Stimulated activated CD4-positive, alpha-beta T cell treated with anti-CD3 and anti-CD28 coated beads, TNF-alpha, amount 100 ng/mL, for 4 hours (primary cell): Measurements from ENCODE around the gene CLN6.
A peak's percentile ranks its signal among the peaks of the same experiment; 100 is the strongest.
"Not testable (repeated sequence)": the region's sequence is repeated elsewhere in the genome, so short reads cannot be mapped to it uniquely, and the experiment has no call there.

Source experiments
- DNase-seq, 3 experiments: peaks; one replicate each; pipeline ENCODE4 v3.0.0-alpha.2; 2020; ENCODE audit warnings: low read depth in 3 of 3

The CLN6 gene

DNA sequence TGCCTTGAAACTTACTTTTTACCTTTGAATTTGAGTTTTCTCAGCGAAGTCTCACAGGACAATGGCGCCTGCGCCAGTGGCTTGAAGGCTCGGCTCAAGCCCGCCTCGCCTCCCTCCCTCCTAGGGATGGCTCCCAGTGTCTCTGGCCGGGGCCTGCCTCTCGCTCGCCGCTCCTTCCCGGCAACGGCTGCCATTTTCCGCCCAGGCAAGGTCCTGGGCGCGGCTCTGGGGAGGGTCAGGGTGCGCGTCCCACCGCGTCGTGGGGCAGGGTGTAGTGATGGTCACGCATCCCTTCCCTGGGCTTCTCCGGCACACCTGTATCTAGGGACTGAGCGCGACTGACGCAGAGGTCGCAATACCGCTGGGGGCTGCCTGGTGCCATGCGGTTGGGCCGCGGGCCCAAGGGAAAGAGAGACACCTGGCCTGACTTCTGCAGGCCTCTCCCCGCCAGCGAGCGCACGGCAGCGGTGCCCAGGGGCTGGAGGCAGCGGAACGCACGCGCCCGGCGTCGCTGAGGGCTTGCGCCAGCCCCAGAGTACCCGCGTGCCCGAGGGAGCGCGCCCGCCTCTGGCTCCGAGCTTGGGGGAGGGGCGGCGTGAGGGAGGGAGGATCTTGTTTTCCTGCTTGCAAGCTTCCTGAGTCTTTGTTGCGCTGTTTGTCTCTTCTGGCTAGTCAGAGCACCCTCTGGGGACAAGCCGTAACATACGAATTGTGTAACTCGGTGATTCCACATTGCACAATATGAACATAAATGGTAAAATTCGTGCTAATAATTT lies 27.3 kb upstream of the CLN6 start:
- DNase-seq, result peak; percentile 22 to 41 (median 38)

GRCh38 chr15:68252925-68253534 lies 23.5 kb upstream of the CLN6 start:
- no peak for DNase-seq

DNA sequence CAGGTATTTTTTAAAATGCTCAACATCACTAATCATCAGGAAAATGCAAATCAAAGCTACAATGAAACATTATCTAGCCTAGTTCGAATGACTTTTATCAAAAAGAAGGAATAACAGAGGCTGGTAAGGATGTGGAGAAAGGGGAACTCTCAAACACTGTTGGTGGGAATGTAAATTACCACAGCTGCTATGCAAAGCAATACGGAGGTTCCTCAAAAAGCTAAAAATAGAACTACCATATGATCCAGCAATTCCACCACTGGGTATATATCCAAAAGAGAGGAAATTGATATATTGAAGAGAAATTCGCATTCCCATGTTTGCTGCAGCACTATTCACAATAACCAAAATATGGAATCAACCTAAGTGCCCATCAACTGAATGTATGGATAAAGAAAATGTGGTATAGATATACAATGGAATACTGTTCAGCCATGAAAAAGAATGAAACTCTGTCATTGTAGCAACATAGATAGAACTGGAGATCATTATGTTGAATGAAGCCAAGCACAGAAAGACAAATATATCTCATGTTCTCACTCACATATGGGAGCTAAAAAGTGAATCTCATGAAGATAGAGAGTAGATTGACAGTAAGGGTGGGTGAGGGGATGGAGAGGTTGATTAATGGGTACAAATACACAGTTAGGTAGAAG lies 19.7 kb upstream of the CLN6 start:
- no peak for DNase-seq

- no peak for DNase-seq
Measured at GRCh38 chr15:68244235-68244634, 14.7 kb upstream of the CLN6 start.

DNA sequence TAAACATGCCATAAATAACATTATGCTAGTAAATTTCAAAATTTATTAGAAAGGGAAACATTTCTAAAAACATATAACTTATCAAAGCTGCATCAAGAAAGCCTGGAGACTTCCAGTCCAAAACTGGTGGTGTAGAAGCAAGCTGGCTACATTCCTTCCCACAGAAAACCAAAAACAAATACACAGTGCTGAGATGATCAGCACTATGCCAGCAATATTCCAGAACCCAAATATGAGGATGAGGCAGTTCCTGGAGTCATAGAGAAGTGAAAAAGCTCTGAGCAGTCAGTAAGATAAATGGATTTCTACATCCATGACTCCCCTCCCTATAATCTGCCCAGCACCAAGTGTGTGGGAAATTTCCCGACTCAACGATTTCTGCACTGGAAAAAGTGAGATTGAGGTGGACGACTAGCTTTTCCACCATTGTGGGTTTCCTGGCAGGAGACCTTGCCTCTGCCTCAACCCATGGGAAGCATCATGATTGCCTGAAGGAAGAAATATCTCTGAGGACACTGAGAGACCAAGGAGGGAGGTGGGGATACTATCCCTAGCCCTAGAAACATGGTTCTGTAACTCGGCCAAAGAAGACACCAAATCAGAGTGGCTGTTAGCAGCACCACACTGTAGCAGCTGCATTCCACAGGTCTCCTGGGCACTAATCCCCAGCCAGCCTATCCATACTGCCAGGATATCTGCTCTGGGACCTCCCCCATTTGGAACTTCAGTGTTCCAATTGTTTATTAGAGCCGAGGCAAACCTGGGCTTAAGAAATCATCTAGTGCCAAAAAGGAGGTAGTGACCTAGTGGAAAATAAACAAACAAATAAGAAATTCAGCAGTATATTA lies 11.8 kb upstream of the CLN6 start:
- DNase-seq, result no peak

GRCh38 chr15:68239025-68239424 lies 9.5 kb upstream of the CLN6 start:
- DNase-seq, result no peak

DNA sequence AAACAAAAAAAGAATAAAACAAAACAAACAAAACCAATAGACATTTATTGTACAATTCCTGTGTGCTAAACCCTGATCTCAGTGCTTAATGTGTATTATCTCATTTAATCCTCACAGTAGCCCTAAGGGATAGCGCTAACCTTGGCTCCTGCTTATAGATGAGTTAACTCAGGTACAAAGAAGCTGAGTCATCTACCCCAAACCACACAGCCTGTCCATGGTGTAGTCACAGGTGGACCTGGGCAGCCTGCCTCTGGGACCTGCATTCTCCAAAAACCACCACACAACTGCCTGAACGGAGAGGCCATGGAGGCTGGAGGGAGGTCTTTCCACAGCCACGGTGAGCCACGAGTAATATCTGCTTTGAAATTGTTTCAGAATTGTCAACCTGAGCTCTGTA lies 5.5 kb upstream of the CLN6 start:
- no peak for DNase-seq

DNA sequence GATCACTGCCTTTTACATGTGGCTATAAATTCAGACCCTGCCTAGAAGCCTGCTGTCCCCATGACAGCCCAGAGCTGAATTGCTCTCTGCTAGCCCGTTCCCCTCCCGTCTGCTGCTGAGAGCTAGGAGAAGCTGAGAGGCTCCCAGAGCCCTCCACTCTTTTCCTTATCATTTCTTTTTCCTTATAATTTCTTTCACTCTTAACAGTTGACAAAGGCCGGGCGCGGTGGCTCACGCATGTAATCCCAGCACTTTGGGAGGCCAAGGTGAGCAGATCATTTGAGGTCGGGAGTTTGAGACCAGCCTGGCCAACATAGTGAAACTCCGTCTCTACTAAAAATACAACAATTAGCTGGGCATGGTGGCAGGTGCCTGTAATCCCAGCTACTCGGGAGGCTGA lies 5.0 kb upstream of the CLN6 start:
- DNase-seq, result not testable (repeated sequence)

DNA sequence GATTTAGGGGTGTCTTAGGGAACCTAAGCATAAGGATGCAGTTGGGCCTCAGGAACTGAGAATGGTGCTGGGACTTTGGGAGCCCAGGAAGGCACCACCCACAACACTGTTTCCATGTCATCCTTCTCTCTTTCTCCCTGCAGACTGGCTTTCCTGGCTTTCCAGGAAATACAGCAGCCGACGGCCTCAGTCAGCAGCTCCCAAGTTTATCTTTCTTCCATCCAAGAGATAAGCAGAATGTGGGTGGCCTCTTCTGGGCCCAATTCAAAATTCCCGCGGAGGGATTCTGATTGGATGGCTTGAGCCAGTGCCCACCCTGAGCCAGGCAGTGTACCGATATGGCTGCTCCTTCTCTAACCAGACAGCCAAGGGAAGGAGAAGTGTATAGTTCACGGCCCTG lies 4.5 kb upstream of the CLN6 start:
- DNase-seq, result no peak

DNA sequence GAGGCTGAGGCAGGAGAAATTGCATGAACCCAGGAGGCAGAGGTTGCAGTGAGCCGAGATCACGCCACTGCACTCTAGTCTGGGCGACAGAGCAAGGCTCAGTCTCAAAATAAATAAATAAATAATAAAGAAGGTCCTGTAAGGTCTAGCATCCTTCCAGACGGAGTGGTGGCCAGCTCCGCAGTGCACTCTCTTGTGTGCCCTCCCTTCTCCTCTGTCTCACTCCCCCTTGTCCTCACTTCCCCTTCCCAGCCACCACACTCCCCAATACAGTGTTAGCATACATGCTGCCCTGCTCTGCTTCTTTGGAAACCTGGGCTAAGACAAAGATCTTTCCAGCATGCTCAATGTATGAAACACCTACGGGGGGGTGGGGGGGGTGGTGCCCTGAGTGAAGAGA lies 3.4 kb upstream of the CLN6 start:
- DNase-seq, result no peak

DNA sequence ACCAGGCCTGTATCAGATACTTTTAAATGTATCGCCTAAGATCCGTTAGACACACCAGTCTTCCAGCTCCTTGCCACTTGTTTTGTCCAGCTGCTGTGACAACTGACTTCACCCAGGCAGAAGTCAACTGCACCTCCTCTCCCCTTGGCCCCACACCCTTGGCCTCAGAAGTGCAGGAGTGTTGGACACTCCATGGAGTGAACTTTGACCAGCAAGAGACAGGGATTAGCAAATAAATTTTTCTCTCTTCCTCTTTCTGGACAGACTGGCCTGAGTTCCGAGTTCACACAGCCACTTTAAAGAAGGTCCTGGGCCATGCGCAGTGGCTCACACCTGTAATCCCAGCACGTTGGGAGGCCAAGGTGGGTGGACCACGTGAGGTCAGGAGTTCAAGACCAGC lies 2.9 kb upstream of the CLN6 start:
- DNase-seq, result no peak

DNA sequence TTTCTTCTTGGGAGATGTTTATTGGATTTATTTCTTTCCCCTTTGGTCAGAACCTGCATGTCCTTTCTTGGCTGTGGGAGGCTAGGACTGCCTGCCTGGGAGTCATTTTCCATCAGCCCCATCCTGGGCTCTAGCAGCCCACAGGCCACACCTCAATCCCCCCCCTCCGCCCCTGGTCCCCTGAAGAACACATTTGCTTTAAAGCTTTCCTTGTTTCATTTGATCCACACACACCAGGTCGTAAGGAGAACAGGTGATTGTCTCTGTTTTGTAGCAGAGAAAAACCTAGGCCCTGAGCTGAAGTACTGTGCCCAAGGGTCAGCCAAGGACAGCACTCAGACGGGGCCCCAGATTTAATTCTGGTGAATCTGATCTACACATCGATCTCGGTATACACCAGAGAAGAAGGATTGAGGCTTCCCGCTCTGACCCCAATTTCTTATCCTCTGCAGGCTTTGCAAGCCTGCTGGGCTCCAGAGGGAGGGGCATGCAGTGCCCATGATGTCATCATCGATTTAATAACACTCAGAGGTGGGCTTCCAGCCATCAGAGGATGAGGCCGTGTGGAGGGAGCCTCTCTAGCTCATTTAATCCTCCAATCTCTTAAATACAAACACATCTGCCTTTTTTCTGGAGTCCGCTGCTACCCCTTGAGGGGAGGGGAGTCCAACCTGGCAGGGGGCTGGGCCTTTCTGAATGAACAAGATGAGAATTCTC lies 1.7 kb upstream of the CLN6 start:
- no peak for DNase-seq

GRCh38 chr15:68230157-68231100 lies 901 bp upstream of the CLN6 start:
- no peak for DNase-seq

GRCh38 chr15:68228971-68229385 lies 550 bp downstream of the CLN6 start:
- no peak for DNase-seq

DNA sequence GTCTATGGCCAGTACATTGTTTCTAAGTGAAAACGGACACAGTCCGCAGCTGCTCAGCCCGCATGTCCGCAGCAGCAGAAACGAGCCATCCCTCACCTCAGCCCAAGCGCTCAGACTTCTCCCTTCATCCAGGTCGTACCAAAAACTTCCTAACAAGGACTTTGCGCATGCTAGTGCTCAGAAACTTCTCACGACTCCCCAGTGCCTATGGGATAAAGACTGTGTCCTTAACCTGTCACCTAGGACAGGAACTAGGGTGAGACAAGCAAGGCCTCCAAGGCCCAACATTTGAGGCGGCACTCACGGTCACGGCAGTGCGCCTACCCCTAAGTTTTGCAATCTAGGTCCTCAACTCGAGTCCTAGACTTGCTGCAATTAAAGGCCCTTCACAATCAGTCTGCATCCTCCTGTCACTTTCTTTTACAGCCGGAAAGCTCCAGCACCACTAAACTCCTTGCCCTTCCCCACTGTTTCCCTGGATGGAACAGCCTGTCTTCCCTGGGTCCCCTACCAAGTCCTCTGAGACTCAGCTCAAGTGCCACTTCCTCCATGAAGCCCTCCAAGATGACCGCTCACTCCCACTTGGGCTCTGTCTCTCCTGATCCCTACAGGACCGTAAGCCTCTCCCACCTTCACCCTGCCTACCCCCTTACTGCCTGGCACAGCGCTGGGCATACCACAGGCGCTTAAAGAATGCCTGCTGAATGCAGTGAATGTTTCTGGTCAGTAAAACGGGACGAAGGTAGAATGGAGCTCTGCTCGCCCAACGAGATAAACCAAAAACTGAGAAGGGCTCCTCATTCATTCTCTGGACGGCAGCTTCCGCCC lies 1.2 kb downstream of the CLN6 start:
- no peak for DNase-seq

DNA sequence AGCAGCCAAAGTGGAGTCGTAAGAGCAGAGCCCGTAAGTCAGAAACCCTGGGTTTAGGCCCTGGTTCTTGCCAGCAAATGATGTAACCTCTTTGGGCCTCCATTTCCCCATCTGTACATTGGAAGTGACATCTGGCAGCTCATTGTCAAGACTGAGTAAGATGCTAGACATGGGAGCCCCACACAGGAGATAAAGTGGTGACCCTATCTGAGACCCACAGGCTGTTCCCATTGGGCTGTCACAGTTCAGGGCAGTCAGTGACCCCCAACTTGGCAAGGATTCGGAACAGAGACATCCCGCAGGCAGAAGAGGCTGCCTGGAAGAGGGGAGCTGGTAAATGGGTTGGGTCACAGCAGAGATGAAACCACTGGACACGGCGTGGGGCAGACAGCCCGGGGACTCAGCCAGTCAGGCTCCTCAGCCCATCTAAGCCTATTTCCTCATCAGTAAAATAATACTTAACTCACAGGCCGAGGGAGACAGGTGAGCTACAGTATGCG lies 1.8 kb downstream of the CLN6 start:
- DNase-seq, result no peak

DNA sequence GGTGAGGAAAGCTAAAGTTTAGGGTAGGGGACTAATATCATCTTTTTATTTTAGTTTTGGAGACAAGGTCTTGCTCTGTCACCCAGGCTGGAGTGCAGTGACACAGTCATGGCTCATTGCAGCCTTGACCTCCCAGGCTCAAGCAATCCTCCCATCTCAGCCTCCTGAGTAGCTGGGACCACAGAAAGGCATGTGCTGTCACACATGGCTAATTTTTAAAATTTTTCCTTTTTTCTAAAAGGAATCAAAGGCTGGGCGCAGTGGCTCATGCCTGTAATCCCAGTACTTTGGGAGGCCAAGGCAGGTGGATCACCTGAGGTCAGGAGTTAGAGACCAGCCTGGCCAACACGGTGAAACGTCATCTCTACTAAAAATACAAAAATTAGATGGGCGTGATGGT lies 4.1 kb downstream of the CLN6 start:
- DNase-seq, result not testable (repeated sequence)

- no peak for DNase-seq
Measured at GRCh38 chr15:68224546-68225250, 4.8 kb downstream of the CLN6 start.

DNA sequence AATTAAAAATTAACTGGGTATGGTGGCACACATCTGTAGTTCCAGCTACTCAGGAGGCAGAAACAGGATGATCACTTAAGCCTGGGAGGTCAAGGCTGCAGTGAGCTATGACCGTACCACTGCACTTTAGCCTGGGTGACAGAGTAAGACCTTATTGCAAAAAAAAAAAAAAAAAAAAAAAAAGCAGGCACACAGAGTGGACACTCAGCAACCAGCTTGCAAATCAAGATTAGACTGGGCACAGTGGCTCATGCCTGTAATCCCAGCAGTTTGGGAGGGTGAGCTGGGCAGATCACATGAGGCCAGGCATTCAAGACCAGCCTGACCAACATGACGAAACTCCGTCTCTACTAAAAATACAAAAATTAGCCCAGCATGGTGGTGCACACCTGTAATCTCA lies 5.4 kb downstream of the CLN6 start:
- DNase-seq, result no peak
